Kidney glomerular epithelial cell (primary cell): Measurements from ENCODE around the gene COL4A6.

Experiments used
- DNase-seq: peaks from one replicate; lab custom pipeline; 2025; lab: John Stamatoyannopoulos, UW

COL4A6 gene

GRCh38 chrX:108270739-108271396 is 167.4 kb downstream of the COL4A6 start:
- DNase-seq, result peak; percentile 43

- DNase-seq, result peak; percentile 14
These were observed 167.9 kb downstream of the COL4A6 start for GRCh38 chrX:108270280-108270679.

GRCh38 chrX:108268434-108269080 is 169.7 kb downstream of the COL4A6 start:
- DNase-seq, result no peak

DNA sequence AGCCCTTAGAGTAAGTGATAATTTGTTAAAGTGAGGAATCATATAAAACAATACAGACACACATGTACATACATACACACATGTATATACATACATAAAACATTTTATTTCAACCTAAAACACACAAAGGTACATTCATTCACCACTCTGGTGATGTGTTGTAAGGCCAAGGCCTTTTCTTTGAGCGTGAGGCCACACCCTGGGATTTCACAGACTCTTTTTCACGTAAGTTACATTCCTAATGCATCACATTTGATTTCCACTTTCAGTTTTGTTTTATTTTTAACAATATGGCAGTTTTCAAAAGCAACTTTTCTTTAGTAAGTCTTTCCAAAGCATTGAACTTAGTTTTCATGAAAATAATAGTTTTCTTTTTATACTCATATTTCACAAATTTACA is 170.7 kb downstream of the COL4A6 start:
- no peak for DNase-seq

DNA sequence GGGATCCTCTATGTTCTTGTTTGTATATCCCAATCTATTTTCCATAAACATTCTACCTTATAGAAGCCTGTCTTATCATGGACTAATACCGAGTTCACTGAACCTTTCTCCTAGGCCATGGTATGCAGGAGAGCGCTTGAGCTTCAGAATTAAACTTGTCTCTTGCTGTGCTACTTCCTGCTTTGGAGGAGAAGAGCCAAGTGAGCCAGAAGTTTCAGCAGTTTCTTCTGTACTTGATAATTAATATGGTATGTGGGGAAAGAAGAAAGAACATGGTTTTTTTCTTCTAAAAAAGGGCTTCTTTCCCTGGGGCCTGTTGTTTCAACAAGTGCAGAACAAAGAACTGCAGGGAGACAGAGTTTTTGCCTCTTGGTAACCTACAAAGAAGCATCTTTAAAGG is 173.8 kb downstream of the COL4A6 start:
- no peak for DNase-seq

GRCh38 chrX:108261549-108262203 is 176.5 kb downstream of the COL4A6 start:
- DNase-seq, result no peak

DNA sequence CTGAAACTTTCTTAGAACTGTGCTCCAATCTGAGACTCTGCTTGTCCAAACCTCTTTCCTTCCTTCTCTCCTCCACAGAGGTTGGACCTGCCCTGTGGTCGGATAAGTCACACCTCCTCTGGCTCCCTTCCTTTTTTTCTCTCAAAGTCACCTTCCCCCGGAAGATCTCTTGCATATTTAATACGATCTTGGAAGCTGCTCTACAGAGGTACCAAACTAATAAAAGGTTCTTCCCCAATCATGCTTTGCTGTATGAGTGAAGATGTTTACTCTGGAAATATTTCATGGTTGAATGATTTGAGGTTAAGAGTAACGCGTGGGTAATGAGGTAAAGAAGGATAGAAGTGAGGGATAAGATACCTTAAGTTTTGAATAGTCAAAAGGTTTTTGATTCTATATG is 180.7 kb downstream of the COL4A6 start:
- DNase-seq, result no peak

DNA sequence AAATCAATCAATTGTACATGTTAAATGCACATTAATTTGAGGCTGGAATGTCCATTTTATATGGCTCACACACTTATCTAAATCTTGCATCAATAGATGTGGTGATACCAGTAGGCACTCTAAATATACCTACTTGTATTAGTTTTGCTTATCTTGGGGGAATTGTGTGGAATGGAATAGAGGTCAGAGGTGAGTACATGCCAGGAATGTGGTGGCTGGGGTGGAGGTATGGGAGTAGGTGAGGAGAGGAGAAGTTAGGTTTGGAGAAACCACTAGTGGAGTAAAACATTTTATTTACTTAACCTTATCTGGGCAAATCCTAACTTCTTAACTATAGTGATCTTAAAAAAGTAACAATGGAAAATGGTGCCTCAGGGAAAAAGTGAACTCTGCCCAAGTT is 183.6 kb downstream of the COL4A6 start:
- DNase-seq, result no peak

GRCh38 chrX:108250654-108251579 is 187.3 kb downstream of the COL4A6 start:
- no peak for DNase-seq

DNA sequence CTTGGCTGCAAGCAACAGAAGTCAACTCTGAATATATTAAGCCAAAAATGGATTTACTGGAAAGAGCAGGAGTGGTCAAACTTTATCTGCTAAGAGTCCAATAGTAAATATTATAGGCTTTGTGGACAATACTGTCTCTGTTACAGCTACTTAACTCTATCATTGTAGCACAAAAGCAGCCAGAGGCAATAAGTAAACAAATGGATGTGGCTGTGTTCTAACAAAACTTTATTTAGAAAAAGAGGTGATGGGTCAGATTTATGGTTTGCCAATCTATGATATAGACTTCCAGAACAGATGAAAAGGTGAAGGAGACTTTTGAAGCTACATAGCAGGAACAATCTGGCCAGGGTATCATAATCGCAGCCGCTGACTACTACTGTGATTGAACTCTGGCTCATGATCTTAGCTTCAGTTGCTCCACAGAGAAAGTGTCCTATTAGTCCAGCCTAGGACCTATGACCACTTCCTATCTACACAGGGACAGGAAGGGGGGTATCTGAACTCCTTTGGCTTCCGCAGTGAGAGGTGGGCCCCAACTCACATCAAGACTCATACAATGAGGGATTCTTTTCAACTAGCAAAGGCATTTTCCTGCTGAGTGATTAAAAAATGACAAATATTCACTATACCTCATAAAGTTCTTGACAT is 191.8 kb downstream of the COL4A6 start:
- DNase-seq, result no peak

GRCh38 chrX:108245462-108245861 is 192.8 kb downstream of the COL4A6 start:
- DNase-seq, result no peak

- DNase-seq, result no peak
These were observed 202.2 kb downstream of the COL4A6 start for GRCh38 chrX:108235986-108236385.

DNA sequence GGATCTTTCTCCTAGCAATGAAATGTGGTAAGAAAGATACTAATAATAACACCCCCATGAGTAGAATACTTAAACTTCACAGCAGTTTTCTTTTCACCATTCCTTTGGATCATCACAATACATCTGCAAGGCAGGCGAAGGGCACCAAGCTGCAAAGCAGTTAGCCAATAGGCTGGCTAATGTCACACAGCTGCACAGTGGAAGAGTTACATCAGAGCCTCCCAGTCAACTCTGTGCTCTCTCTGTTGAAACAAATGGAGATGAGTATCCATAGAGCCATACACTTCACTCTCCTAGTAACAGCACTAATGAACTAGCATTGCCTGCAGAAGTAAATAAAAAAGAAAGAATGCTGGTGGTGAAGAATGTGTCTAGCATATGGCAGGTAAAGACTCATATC is 207.6 kb downstream of the COL4A6 start:
- DNase-seq, result no peak

- peak; percentile 64 for DNase-seq
These were observed 213.2 kb downstream of the COL4A6 start for GRCh38 chrX:108224727-108225621.

- no peak for DNase-seq
These were observed 214.0 kb downstream of the COL4A6 start for GRCh38 chrX:108224218-108224617.

GRCh38 chrX:108223585-108223984 is 214.6 kb downstream of the COL4A6 start:
- no peak for DNase-seq

GRCh38 chrX:108221301-108221864 is 216.8 kb downstream of the COL4A6 start:
- DNase-seq, result no peak

DNA sequence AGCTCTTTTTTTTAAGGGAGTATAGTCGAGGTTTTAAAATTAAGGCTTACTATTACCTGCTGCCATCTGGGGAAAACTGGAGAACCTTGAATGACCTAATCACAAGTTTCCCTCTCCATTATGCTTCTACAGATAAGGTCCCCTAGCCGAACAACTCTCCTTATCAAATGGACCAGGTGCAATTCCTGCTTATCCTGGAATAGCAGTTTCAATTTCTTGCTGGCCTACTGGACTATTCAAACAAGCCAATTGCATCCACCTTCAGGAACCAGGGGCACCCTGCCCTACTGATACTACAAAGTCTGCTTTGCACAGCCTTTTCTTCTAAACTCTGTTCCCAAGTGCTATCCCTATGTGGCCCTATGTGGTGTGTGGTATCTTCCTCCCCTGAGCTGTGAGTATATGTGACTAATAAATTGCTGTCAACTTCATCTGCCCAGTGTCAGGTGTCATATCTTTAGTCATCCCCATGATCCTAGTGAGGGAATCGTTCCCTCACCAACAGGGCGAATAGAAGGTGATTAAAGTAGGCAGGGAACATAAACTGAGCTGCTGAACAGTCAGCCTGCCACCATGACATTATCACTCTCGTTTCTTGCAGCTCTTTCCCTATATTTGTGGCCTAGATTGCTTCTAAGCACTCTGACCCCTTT is 218.1 kb downstream of the COL4A6 start:
- no peak for DNase-seq

DNA sequence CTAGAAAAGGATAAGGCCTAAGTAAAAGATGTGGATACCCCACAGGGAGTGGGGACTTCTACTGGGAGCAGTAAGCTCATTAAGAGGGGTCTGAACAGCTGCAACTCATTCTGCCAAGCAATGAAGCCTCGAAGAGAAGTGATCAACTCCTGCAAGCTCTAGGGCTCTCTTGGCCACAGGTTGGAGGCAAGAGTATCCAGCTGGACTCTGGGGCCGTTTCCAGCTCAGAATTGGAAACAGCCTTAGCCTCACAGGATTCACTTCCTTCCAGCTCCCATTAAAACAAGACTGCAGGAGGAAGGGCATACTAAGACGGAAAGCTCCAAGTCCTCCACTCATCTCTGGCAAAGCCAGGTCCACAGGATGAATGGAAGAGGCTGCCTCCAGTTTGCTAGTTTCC is 220.3 kb downstream of the COL4A6 start:
- DNase-seq, result no peak
